Measurements from ENCODE around the gene ZNF33B.
"Not testable (repeated sequence)": the region's sequence is repeated elsewhere in the genome, so short reads cannot be mapped to it uniquely, and the experiment has no call there.

The ZNF33B gene

GRCh38 chr10:42638055-42638820 is at the start of gene ZNF33B:
Gene ZNF33B, minus strand, starts transcription at chr10:42638570. Its CDS starts 1,642 bp downstream, at chr10:42636928.
- DNase-seq (ENCODE audit: low spot score), result peak; percentile 97

- DNase-seq (ENCODE audit: low spot score), result no peak
Observed at GRCh38 chr10:42684517-42684916, 46.1 kb upstream of the ZNF33B start.

- DNase-seq (ENCODE audit: low spot score), result no peak
Observed at GRCh38 chr10:42680267-42680666, 41.9 kb upstream of the ZNF33B start.

- DNase-seq (ENCODE audit: low spot score), result not testable (repeated sequence)
Observed at GRCh38 chr10:42665181-42665979, 27.0 kb upstream of the ZNF33B start.

GRCh38 chr10:42654419-42654818 is 16.0 kb upstream of the ZNF33B start:
- DNase-seq (ENCODE audit: low spot score), result no peak

GRCh38 chr10:42652858-42653257 is 14.5 kb upstream of the ZNF33B start:
- DNase-seq (ENCODE audit: low spot score), result no peak

- no peak for DNase-seq (ENCODE audit: low spot score)
Observed at GRCh38 chr10:42650374-42650773, 12.0 kb upstream of the ZNF33B start.

GRCh38 chr10:42648512-42648911 is 10.1 kb upstream of the ZNF33B start:
- DNase-seq (ENCODE audit: low spot score), result no peak

DNA sequence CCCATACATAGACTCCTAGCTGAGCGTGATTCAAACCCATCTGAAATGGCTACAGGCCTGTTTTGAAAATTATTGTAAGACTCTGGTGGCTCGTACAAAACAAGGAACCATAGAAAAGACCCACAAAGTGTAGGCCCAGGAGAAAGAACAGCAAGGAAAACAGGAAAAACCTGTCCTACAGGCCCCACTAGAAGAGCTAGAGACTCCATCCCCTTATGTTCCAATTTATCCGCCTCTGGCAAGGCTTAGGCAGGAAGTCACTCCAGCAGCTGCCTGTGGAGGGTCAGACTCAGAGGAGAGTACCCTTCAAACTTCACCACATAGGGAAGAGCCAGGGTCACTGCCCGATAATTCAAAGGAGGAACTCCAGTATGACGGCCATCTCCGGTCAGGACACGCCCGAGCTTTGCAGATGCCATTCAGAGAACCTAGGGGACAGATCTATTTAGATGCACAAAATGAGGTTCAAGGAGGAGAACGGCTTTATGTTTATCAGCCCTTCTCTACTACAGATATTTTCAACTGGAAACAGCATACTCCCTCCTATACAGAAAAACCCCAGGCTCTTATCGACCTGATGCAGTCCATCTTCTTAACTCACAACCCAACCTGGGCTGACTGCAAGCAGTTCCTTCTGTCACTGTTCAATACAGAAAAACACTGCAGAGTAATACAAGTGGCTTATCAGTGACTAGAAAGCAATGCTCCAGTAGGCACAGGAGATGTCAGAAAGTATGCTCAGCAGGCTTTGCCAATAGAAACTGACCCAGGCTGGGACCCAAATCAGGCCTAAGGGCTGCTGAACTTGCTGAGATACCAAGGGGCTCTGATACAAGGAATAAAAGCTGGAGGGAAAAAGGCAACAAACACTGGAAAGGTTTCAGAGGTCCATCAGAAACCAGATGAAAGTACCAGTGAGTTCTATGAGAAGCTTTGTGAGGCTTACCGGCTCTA is 8.6 kb upstream of the ZNF33B start:
- peak; percentile 38 for DNase-seq (ENCODE audit: low spot score)

DNA sequence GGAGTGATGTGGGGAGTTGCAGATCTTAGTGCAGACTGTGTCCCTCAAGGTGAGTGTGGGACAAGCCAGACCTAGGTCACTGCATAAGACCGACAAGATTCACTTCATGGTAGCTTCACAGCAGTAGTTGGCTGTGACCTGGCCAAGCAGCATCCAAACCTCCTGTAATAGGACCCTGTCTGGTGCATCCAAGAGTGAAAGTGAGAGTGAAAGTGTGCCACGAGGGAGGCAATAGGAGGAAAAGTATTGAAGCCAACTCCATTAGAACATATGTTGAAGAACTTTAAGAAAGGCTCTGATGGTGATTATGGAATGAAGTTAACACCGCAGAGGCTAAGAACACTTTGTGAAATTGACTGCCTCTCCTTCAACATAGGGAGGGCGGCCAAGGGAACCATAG is 7.8 kb upstream of the ZNF33B start:
- DNase-seq (ENCODE audit: low spot score), result no peak

GRCh38 chr10:42645516-42645915 is 7.1 kb upstream of the ZNF33B start:
- no peak for DNase-seq (ENCODE audit: low spot score)

DNA sequence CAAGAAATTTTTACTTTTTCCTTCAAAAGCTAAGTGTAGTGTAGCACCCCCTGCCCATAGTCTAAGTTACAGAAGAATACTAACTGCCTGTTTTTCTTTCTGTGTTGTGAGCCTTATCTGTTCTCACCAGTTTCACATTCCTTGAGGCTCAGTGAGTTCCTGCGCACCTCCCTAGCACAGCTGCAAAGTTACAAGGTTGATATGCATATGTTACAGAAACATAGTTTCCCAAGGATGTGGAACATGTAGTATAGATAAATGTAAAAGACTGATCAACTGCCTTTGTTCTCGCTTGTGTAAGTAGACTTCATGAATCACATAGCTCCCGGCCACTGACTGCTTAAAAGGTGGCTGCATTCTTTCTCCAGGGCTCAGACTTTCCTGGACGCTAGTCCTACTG is 6.7 kb upstream of the ZNF33B start:
- DNase-seq (ENCODE audit: low spot score), result peak; percentile 56

- DNase-seq (ENCODE audit: low spot score), result no peak
Observed at GRCh38 chr10:42640610-42641229, 2.4 kb upstream of the ZNF33B start.

DNA sequence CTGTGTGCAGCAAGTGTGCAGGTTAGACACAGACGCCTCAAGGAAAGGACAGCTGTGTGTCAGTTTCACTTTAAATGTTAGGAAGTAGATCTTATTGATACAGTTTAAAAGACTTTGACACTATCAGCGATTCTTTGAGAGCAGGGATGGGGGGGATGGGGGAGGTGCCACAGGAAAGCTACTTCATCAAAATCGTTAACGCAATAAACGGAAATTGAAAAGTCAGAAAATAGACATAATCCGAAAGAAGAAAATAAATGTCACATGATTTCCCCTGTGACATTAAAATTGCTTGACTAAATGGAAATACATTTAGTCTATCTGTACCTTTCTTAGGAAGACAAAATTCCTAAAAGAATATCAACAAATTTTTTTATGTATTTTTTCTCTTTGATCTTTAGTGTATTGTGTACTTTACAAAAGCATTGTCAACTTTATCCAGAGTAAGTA is 476 bp upstream of the ZNF33B start:
- no peak for DNase-seq (ENCODE audit: low spot score)

GRCh38 chr10:42637648-42638054 is 719 bp downstream of the ZNF33B start:
- no peak for DNase-seq (ENCODE audit: low spot score)

DNA sequence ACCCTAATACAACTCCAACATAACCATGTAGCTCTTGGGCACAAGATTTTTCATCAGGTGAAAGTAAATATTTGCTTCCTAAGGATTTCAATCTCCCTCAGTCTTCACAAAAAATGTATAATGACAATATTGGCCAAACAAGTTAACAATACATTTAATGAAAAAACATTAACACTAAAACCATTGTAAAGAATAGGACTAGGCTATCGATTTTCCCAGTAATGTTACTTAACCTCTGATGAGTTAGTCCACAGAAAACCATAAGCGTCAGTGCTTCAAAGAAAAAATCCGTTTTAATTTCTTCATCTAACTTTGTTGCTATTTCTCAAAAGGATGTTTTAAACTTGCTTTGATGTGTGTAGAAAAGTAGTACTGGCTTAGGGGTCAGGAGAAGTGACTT is 1.2 kb downstream of the ZNF33B start:
- no peak for DNase-seq (ENCODE audit: low spot score)

GRCh38 chr10:42635098-42635497 is 3.3 kb downstream of the ZNF33B start:
- DNase-seq (ENCODE audit: low spot score), result no peak

DNA sequence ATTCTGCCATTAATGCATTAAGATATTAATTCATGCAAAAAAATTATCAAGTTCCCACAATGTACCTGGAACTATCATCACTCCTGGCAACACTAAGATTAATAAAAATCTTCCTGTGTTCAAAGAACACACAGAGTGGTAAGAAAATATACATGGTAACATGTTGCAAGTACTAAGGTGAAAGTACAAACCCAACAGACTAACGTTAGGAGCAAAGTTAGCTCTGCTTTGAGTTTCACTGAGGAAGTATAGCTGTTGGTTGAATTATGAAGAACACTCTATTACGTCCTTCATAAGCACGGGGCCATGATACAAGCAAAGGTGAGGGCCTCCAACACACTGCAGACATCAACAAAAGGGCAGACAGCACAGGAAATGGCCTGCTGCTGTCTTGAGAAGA is 5.8 kb downstream of the ZNF33B start:
- no peak for DNase-seq (ENCODE audit: low spot score)

- no peak for DNase-seq (ENCODE audit: low spot score)
Observed at GRCh38 chr10:42630537-42631134, 7.7 kb downstream of the ZNF33B start.

- DNase-seq (ENCODE audit: low spot score), result no peak
Observed at GRCh38 chr10:42623929-42624328, 14.4 kb downstream of the ZNF33B start.

DNA sequence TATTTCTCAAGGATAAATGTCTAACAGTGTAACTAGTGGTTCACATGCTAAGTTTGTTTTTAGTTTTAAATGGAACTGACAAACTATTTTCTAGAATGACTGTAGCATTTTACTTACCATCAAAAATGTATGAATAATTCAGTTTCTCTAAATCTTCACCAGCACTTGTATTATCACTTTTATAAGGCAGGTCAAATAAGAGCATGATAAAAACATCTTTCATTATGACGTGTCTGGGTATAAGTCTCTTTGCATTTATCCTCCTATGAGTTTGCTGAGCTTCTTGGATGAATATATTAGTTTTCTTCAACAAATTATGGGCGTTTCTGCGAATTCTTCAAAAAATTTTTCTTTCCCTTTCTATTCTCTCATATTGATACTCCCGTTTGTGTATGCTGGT is 19.9 kb downstream of the ZNF33B start:
- DNase-seq (ENCODE audit: low spot score), result no peak
